ENCODE results near the gene INPP5F.

The INPP5F gene

GRCh38 chr10:119747940-119748339 is 22.1 kb downstream of the INPP5F start:
- Histone ChIP-seq H3K36me3 (ENCODE audit: control insufficient read depth in 2 of 2, insufficient read depth in 2 of 2, low read length in 2 of 2) (no peaks in the 10 kb centered on the region), H3K27me3 (ENCODE audit: control insufficient read depth in 1 of 2, insufficient read depth in 2 of 2, low read length in 2 of 2) (no peaks in the 10 kb centered on the region), H3K9me3 (ENCODE audit: control insufficient read depth in 2 of 2, low read length in 2 of 2) (no peaks in the 10 kb centered on the region), H3K4me3 (ENCODE audit: low read length in 2 of 2) (no peak overlapping the region), H3K27ac (ENCODE audit: low read length) (no peak overlapping the region), H3K4me1 (ENCODE audit: control insufficient read depth, insufficient read depth, low read length) (peaks cover 1% of the 10 kb centered on the region), H3K9ac (ENCODE audit: low read length in 2 of 2) (no peak overlapping the region)

GRCh38 chr10:119748871-119749270 is 23.0 kb downstream of the INPP5F start:
- no peaks in the 10 kb centered on the region for H3K27me3 ChIP-seq (ENCODE audit: control insufficient read depth in 1 of 2, insufficient read depth in 2 of 2, low read length in 2 of 2)
- H3K4me1 ChIP-seq (ENCODE audit: control insufficient read depth, insufficient read depth, low read length) = peaks cover 9% of the 10 kb centered on the region
- no peaks in the 10 kb centered on the region for H3K36me3 ChIP-seq (ENCODE audit: control insufficient read depth in 2 of 2, insufficient read depth in 2 of 2, low read length in 2 of 2)
- no peak overlapping the region for H3K27ac ChIP-seq (ENCODE audit: low read length)
- H3K4me3 ChIP-seq (ENCODE audit: low read length in 2 of 2) = no peak overlapping the region
- H3K9ac ChIP-seq (ENCODE audit: low read length in 2 of 2) = no peak overlapping the region
- no peaks in the 10 kb centered on the region for H3K9me3 ChIP-seq (ENCODE audit: control insufficient read depth in 2 of 2, low read length in 2 of 2)

DNA sequence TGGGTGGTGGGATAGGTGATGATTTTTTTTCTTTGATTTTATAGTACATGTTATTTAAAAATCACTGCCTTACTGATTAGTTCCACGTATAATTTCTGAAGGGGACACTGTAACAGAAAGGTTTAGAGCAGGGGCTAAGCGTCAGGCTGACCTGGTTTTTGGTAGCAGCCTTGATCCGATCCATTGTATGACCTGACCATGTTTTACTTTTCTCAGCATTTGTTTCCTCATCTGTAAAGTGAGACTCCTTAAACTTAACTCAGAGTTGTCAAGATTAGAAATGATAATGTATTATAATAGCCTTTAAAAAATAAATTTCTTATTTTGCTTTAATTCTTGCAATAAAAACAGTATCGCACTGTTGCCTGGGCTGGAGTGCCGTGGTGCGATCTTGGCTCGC is 23.6 kb downstream of the INPP5F start:
- Histone ChIP-seq H3K9ac (ENCODE audit: low read length in 2 of 2) (no peak overlapping the region), H3K27ac (ENCODE audit: low read length) (no peak overlapping the region), H3K9me3 (ENCODE audit: control insufficient read depth in 2 of 2, low read length in 2 of 2) (no peaks in the 10 kb centered on the region), H3K4me1 (ENCODE audit: control insufficient read depth, insufficient read depth, low read length) (peaks cover 14% of the 10 kb centered on the region), H3K36me3 (ENCODE audit: control insufficient read depth in 2 of 2, insufficient read depth in 2 of 2, low read length in 2 of 2) (no peaks in the 10 kb centered on the region), H3K4me3 (ENCODE audit: low read length in 2 of 2) (no peak overlapping the region), H3K27me3 (ENCODE audit: control insufficient read depth in 1 of 2, insufficient read depth in 2 of 2, low read length in 2 of 2) (no peaks in the 10 kb centered on the region)

DNA sequence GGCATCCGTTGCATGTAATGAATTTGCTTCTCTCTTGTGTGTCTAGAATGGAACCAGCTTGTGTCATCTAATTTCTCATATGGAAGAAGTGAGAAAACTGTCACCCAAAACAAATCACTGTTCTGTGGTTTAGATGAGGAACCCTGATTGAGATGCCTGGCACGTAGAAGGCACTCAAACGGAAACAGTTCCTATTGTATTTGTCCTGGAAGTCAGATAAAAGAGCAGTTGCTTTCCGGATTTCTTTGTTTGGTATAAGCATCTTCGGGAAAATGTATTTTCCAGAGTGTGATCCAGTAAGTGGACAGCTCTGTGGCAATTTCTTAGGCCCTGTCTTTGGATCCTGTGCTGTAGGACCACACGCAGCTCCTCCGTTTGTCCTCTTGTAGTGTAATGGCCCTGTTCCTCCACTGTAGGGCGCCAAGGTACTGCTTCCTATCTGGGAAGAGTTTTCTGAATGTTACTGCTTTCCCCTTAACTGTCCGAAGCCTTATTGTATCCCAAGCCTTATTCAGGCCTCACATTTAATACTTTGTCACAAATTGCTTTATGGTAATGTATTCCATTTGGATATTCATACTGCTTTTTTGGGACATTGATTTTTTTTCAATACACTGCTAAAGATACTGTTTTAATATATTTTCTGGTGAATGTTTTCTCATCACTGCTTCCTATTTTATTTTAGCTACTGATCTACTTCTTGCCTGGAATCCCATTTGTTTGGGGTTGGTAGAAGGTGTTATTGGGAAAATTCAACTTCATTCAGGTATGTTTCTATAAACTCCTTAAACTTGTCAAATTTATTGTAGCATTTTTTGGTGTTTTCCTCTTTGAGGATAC is 24.8 kb downstream of the INPP5F start:
- H3K4me3 ChIP-seq (ENCODE audit: low read length in 2 of 2) = no peak overlapping the region
- peaks cover 19% of the 10 kb centered on the region for H3K4me1 ChIP-seq (ENCODE audit: control insufficient read depth, insufficient read depth, low read length)
- H3K27me3 ChIP-seq (ENCODE audit: control insufficient read depth in 1 of 2, insufficient read depth in 2 of 2, low read length in 2 of 2) = no peaks in the 10 kb centered on the region
- no peak overlapping the region for H3K9ac ChIP-seq (ENCODE audit: low read length in 2 of 2)
- H3K9me3 ChIP-seq (ENCODE audit: control insufficient read depth in 2 of 2, low read length in 2 of 2) = no peaks in the 10 kb centered on the region
- H3K27ac ChIP-seq (ENCODE audit: low read length) = peak overlapping the region; percentile 1
- H3K36me3 ChIP-seq (ENCODE audit: control insufficient read depth in 2 of 2, insufficient read depth in 2 of 2, low read length in 2 of 2) = no peaks in the 10 kb centered on the region

DNA sequence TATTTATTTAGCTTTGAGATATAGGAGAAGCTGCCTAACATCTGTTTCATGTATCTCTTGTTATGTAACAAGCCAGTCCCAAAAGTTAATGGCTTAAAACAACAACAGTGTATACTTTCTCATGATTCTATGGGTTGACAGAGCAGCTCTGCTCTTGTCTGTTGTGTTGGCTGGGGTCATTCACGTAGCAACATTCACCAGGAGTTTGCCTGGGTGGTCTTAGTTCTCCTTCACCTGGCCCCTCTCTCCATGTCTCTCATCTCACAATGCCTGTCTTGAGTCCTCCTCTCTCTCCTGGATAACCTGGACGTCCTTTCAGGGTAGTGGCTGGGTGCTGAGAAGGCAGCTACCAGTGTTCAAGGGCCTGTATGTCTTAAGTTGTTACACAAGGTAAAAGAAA is 27.5 kb downstream of the INPP5F start:
- Histone ChIP-seq H3K27ac (ENCODE audit: low read length) (no peak overlapping the region), H3K4me3 (ENCODE audit: low read length in 2 of 2) (no peak overlapping the region), H3K9me3 (ENCODE audit: control insufficient read depth in 2 of 2, low read length in 2 of 2) (no peaks in the 10 kb centered on the region), H3K36me3 (ENCODE audit: control insufficient read depth in 2 of 2, insufficient read depth in 2 of 2, low read length in 2 of 2) (no peaks in the 10 kb centered on the region), H3K27me3 (ENCODE audit: control insufficient read depth in 1 of 2, insufficient read depth in 2 of 2, low read length in 2 of 2) (no peaks in the 10 kb centered on the region), H3K4me1 (ENCODE audit: control insufficient read depth, insufficient read depth, low read length) (peaks cover 21% of the 10 kb centered on the region), H3K9ac (ENCODE audit: low read length in 2 of 2) (no peak overlapping the region)

- Histone ChIP-seq H3K27me3 (ENCODE audit: control insufficient read depth in 1 of 2, insufficient read depth in 2 of 2, low read length in 2 of 2) (no peaks in the 10 kb centered on the region), H3K9ac (ENCODE audit: low read length in 2 of 2) (no peak overlapping the region), H3K36me3 (ENCODE audit: control insufficient read depth in 2 of 2, insufficient read depth in 2 of 2, low read length in 2 of 2) (no peaks in the 10 kb centered on the region), H3K27ac (ENCODE audit: low read length) (no peak overlapping the region), H3K4me1 (ENCODE audit: control insufficient read depth, insufficient read depth, low read length) (peaks cover 22% of the 10 kb centered on the region), H3K9me3 (ENCODE audit: control insufficient read depth in 2 of 2, low read length in 2 of 2) (no peaks in the 10 kb centered on the region), H3K4me3 (ENCODE audit: low read length in 2 of 2) (no peak overlapping the region)
These were observed 28.2 kb downstream of the INPP5F start for GRCh38 chr10:119754085-119754484.

GRCh38 chr10:119754936-119755335 is 29.1 kb downstream of the INPP5F start:
- Histone ChIP-seq H3K27ac (ENCODE audit: low read length) (no peak overlapping the region), H3K4me1 (ENCODE audit: control insufficient read depth, insufficient read depth, low read length) (peaks cover 26% of the 10 kb centered on the region), H3K4me3 (ENCODE audit: low read length in 2 of 2) (no peak overlapping the region)

GRCh38 chr10:119755446-119755845 is 29.6 kb downstream of the INPP5F start:
- Histone ChIP-seq H3K9me3 (ENCODE audit: control insufficient read depth in 2 of 2, low read length in 2 of 2) (no peaks in the 10 kb centered on the region), H3K4me3 (ENCODE audit: low read length in 2 of 2) (no peak overlapping the region), H3K9ac (ENCODE audit: low read length in 2 of 2) (no peak overlapping the region), H3K4me1 (ENCODE audit: control insufficient read depth, insufficient read depth, low read length) (peaks cover 26% of the 10 kb centered on the region), H3K27me3 (ENCODE audit: control insufficient read depth in 1 of 2, insufficient read depth in 2 of 2, low read length in 2 of 2) (no peaks in the 10 kb centered on the region), H3K36me3 (ENCODE audit: control insufficient read depth in 2 of 2, insufficient read depth in 2 of 2, low read length in 2 of 2) (no peaks in the 10 kb centered on the region), H3K27ac (ENCODE audit: low read length) (no peak overlapping the region)

More at GRCh38 chr10:119754936-119755335, 29.1 kb downstream of the INPP5F start:
- Histone ChIP-seq H3K27me3 (ENCODE audit: control insufficient read depth in 1 of 2, insufficient read depth in 2 of 2, low read length in 2 of 2) (no peaks in the 10 kb centered on the region), H3K9ac (ENCODE audit: low read length in 2 of 2) (no peak overlapping the region), H3K36me3 (ENCODE audit: control insufficient read depth in 2 of 2, insufficient read depth in 2 of 2, low read length in 2 of 2) (no peaks in the 10 kb centered on the region), H3K9me3 (ENCODE audit: control insufficient read depth in 2 of 2, low read length in 2 of 2) (no peaks in the 10 kb centered on the region)

DNA sequence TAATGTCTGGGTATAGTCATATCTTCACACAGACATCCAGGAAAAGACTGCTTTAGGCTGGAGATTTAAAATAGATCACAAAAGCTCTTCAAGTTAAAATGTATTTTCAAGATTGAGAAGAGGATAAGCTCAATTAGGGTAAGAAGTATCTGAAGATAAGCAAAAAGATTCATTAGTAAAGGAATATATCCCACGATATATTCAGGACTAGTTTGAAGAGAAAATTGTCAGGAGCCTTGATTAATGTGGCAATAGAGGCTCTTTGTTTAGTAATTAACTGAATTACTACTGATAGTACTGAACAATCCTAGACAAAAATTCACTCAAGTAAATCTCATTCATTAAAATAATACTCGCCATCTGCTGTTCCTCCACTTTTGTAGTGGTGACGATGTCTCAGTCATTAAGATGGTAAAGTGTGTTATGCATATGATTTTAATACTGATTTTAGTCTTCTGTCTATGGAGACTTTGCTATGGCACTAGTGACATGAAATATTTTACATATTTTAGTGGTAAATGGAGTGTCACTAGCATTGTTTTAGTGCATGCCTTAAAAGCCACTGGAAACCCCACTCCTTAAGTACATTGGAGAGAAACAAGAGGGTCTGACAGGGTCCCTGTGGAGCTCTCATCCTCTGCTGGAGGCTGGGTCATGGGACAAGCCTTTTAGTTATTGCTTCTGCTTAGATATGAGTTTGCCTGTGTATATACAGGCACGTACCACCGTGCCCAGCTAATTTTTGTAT is 32.8 kb downstream of the INPP5F start:
- Histone ChIP-seq H3K4me3 (ENCODE audit: low read length in 2 of 2) (no peak overlapping the region), H3K4me1 (ENCODE audit: control insufficient read depth, insufficient read depth, low read length) (peaks cover 28% of the 10 kb centered on the region), H3K27ac (ENCODE audit: low read length) (no peak overlapping the region), H3K9me3 (ENCODE audit: control insufficient read depth in 2 of 2, low read length in 2 of 2) (no peaks in the 10 kb centered on the region), H3K27me3 (ENCODE audit: control insufficient read depth in 1 of 2, insufficient read depth in 2 of 2, low read length in 2 of 2) (no peaks in the 10 kb centered on the region), H3K36me3 (ENCODE audit: control insufficient read depth in 2 of 2, insufficient read depth in 2 of 2, low read length in 2 of 2) (no peaks in the 10 kb centered on the region), H3K9ac (ENCODE audit: low read length in 2 of 2) (no peak overlapping the region)

DNA sequence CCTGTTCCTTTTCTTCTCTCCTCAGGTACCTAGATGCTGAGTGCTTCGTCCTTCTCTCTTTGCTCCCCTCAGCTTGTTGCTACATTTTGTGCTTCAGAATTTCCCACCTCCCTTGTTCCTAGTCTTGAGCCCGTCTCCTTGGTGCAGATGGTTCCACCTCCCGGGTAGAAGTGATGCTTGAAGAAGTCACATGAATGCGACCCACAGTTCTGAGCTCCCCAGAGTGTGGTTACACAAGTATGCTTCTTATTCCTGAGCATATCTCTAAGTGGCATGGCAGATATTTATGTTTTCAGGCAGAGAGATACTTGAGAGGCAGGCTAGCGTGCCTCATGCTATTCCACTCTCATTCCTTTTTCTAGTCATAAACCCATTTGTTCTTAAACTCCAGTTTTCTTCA is 34.0 kb downstream of the INPP5F start:
- Histone ChIP-seq H3K9ac (ENCODE audit: low read length in 2 of 2) (no peak overlapping the region), H3K27ac (ENCODE audit: low read length) (no peak overlapping the region)

DNA sequence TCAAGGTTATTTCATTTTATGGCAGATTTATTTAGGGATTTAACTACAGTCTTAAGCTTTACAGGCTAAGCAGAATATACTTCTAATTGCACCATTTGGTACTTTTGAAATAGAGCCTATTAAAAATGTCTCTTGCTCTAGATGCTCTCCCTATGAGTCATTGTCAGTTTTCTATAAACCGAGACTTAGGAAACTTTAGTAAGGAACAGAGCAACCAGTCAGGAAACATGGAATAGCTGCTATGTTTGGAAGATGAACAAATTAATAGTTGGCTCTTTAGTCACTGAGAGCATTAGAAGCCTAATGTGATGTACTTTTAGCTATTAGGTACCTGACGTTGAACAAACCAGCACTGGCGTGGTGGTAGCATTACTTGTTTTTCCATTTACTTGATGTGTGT is 35.3 kb downstream of the INPP5F start:
- H3K36me3 ChIP-seq (ENCODE audit: control insufficient read depth in 2 of 2, insufficient read depth in 2 of 2, low read length in 2 of 2) = no peaks in the 10 kb centered on the region
- peaks cover 15% of the 10 kb centered on the region for H3K4me1 ChIP-seq (ENCODE audit: control insufficient read depth, insufficient read depth, low read length)
- no peak overlapping the region for H3K9ac ChIP-seq (ENCODE audit: low read length in 2 of 2)
- peak overlapping the region; percentile 12 for H3K27ac ChIP-seq (ENCODE audit: low read length)
- no peaks in the 10 kb centered on the region for H3K27me3 ChIP-seq (ENCODE audit: control insufficient read depth in 1 of 2, insufficient read depth in 2 of 2, low read length in 2 of 2)
- peak overlapping the region in 1 of 2 donors; percentile 3 for H3K4me3 ChIP-seq (ENCODE audit: low read length in 2 of 2)
- H3K9me3 ChIP-seq (ENCODE audit: control insufficient read depth in 2 of 2, low read length in 2 of 2) = no peaks in the 10 kb centered on the region

More for the DNA sequence above, 34.0 kb downstream of the INPP5F start:
- Histone ChIP-seq H3K27me3 (ENCODE audit: control insufficient read depth in 1 of 2, insufficient read depth in 2 of 2, low read length in 2 of 2) (no peaks in the 10 kb centered on the region), H3K9me3 (ENCODE audit: control insufficient read depth in 2 of 2, low read length in 2 of 2) (no peaks in the 10 kb centered on the region), H3K36me3 (ENCODE audit: control insufficient read depth in 2 of 2, insufficient read depth in 2 of 2, low read length in 2 of 2) (no peaks in the 10 kb centered on the region), H3K4me1 (ENCODE audit: control insufficient read depth, insufficient read depth, low read length) (peaks cover 20% of the 10 kb centered on the region), H3K4me3 (ENCODE audit: low read length in 2 of 2) (no peak overlapping the region)

Measured in stomach smooth muscle (tissue), 2 donors.